AG09319 (cell line): ENCODE measurements around the gene EFNA1.

Experiments
- DNase-seq: peaks from one replicate; pipeline ENCODE4 v3.0.0-alpha.2; 2010; ENCODE audit warnings: low read depth; ENCODE audit errors: extremely low read depth
- TF ChIP-seq, protein P1 (sequence below): IDR thresholded peaks from 2 replicates; pipeline ENCODE4 v1.5.1; 2011; ENCODE audit warnings: low read depth, mild to moderate bottlenecking, inconsistent platforms, low read length, moderate library complexity

The EFNA1 gene

GRCh38 chr1:155176544-155177071 lies 48.9 kb downstream of the EFNA1 start:
- DNase-seq, result no peak
- TF ChIP-seq, protein P1, sequence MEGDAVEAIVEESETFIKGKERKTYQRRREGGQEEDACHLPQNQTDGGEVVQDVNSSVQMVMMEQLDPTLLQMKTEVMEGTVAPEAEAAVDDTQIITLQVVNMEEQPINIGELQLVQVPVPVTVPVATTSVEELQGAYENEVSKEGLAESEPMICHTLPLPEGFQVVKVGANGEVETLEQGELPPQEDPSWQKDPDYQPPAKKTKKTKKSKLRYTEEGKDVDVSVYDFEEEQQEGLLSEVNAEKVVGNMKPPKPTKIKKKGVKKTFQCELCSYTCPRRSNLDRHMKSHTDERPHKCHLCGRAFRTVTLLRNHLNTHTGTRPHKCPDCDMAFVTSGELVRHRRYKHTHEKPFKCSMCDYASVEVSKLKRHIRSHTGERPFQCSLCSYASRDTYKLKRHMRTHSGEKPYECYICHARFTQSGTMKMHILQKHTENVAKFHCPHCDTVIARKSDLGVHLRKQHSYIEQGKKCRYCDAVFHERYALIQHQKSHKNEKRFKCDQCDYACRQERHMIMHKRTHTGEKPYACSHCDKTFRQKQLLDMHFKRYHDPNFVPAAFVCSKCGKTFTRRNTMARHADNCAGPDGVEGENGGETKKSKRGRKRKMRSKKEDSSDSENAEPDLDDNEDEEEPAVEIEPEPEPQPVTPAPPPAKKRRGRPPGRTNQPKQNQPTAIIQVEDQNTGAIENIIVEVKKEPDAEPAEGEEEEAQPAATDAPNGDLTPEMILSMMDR, result peak; percentile 89

DNA sequence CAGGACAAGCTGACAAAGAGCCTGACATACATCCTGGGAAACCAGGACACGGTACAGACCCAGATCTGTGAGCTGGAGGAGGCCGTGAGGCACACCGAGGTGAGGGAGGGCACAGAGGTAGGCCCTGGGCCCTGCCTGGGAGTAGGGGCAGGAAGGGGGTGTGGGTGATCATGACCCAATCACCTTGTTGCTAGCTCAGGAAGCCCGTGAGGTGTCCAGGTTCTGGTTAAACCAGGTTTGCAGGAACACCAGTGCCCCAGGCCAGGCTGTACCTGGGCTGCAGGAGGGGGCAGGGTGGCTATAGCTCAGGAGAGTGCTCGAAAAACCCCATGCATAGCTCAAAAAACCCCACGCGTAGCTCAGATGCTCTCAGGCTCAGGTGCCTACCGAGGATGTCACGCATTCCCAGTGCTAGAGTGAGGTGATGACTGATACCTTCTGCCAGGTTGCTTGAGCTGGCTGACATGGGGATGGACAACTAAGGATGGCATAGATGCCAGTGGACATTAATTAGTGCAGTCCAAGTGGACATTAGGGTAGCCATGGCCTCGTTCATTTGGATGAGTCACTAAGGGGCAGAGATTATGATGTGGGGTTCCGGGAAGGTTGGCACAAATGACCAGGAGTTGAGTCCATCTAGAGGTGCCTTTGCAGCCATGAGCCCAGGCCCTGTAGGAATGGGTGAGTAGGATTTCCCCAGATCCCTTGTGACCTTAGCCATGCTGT lies 49.7 kb downstream of the EFNA1 start:
- TF ChIP-seq, protein P1, result no peak
- no peak for DNase-seq

DNA sequence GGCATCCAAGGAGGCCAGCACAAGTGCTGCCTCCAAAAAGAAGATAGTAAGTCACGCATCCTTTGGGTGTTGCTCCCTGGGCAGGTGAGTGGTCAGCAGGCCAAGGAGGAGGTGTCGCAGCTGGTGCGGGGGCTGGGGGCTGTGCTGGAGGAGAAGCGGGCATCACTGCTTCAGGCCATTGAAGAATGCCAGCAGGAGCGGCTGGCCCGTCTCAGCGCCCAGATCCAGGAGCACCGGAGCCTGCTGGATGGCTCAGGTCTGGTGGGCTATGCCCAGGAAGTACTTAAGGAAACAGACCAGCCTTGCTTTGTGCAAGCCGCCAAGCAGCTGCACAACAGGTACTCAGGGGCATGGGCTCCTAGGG lies 50.2 kb downstream of the EFNA1 start:
- TF ChIP-seq, protein P1, result no peak
- DNase-seq, result no peak

DNA sequence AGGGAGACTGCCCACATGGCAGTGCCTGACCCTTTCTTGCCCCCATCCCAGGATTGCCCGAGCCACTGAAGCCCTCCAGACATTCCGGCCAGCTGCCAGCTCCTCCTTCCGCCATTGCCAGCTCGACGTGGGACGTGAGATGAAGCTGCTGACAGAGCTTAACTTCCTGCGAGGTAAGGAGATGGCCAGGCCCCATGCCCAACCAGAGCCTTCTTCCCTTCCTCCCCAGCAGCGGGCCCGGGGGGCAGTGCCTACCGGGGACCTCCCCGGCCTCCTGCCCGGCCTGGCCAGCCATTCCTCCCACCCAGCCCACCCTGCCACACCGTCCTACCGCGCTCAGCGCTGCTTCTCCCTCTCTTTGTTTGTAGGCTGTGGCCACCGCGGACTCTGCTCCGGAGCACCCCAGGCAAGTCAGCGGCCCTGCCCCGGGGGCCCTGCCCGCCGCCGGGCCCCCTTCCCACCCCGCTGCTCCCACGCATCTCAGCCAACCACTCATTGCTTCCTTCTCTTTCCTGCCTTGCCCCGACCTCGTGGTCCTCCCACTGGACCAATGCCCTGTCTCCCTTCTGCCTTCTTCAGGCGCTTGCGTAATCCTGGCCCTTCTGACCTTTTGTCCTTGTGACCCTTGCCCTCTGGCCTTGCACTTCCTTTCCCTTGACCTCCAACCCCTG lies 50.9 kb downstream of the EFNA1 start:
- TF ChIP-seq, protein P1, result no peak
- DNase-seq, result no peak

DNA sequence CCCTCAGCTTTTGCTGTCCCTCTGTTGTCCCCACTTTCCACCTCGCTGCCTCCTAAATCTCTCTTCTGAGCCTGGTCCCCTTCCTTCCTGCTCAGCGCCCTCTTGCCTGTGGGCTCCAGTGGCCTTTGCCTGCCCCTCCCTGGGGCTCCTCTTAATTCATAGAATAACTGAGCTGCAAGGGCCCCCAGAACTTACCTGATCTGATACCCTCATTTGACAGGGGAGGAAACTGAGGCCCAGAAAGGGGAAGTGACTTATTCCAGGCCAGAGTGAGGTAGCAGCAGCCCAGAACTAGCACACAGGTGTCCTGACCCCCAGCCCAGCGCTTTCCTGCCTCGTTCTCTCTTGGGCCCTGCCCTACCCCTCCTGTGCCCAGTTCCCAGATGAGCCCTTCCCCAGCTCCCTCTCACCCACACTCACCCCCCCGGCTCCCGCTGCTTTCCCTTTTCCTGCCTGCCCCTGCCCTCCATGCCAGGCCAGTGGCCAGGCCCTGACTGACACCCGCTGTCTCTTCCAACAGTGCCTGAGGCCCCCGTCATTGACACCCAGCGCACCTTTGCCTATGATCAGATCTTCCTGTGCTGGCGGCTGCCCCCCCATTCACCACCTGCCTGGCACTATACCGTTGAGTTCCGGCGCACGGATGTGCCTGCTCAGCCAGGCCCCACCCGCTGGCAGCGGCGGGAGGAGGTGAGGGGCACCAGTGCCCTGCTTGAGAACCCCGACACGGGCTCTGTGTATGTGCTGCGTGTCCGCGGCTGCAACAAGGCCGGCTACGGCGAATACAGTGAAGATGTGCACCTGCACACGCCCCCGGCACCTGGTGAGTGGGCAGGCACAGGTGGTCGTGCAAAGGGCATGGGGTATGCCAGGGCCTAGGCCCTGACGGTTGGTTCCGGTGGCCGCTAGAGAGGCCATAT lies 51.7 kb downstream of the EFNA1 start:
- no peak for DNase-seq

DNA sequence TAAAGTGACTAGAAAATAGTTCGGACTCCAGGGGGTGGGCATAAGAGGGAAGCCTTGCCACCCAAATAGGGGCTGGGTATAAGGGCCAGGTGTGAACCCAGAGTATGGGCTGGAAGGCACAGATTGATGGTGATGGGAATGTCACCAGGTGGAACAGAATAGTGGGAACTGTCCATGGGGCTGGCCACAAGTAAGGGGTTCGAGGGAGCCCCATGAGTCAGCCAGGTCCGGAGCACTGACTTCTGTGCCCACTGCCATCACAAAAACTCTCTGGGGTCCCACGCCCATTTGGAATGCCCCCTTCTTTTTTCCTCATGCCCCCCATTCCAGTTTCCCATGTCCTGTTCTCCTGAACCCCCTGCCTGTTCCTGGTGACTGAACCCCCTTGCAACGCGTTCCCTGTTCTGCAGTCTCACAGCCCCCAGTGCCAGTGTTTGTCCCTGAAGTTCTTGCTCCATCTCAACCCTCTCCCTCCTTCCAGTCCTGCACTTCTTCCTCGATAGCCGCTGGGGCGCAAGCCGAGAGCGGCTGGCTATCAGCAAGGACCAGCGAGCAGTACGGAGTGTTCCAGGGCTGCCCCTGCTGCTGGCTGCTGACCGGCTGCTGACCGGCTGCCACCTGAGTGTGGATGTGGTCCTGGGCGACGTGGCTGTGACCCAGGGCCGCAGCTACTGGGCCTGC lies 53.8 kb downstream of the EFNA1 start:
- TF ChIP-seq, protein P1, result no peak
- DNase-seq, result no peak

More for the DNA sequence above, 51.7 kb downstream of the EFNA1 start:
- TF ChIP-seq, protein P1, result no peak
